HG02759 (cell line): ENCODE results near the gene VWA7.

Source experiments
- ATAC-seq: cut with Tn5 transposase; IDR thresholded peaks from one replicate; pipeline ENCODE4 v1.9.1; 2021; ENCODE audit warnings: mild to moderate bottlenecking, moderate library complexity; ENCODE audit not compliant: unreplicated experiment

Gene VWA7

GRCh38 chr6:31778999-31779885 lies 2.1 kb upstream of the VWA7 start:
- no peak for ATAC-seq

GRCh38 chr6:31778193-31778592 lies 1.1 kb upstream of the VWA7 start:
- no peak for ATAC-seq

GRCh38 chr6:31777667-31778050 lies 531 bp upstream of the VWA7 start:
- no peak for ATAC-seq

DNA sequence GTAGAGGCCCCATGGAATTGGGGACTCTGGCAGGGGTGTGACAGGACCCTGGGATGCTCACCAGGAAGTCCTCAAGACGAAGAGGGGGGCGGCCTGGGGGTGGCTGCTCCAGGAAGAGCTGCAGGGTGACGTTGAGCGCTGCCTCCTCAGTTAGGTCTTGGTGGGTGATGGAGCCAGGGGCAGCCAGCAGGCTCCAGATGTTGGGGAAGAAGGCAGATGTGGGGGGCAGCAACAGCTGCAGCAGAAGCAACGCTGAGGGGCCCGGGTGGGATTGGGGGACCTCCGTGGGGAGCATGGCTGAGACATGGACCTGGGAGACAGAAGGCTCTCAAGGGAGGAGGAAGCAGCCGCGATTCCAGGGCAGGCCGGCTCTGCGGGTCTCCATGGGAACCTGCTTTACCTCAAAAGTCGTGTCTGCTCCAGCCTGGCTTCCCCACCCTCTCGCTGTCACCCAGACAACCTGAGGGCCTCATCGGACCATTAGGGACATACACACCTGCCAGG lies 591 bp downstream of the VWA7 start:
- no peak for ATAC-seq

GRCh38 chr6:31775633-31776484 lies 1.3 kb downstream of the VWA7 start:
- no peak for ATAC-seq

GRCh38 chr6:31775184-31775583 lies 1.9 kb downstream of the VWA7 start:
- ATAC-seq = no peak

GRCh38 chr6:31771992-31772358 lies 5.2 kb downstream of the VWA7 start:
- ATAC-seq = no peak

DNA sequence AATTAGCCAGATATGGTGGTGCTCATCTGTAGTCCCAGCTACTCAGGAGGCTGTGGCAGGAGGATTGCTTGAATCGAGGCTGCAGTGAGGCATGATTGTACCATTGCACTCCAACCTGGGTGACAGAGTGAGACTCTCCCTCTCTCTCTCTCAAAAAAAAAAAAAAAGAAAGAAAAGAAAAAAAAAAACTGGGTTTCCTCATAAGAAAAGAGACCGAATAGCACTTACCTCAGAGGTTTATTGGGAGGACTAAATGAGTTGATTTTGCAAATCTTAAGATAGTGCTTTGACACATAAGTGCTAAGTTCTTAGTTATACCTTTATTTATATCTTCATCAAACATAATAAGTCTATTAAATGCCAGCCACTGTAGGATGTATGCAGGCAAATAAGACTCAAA lies 6.3 kb downstream of the VWA7 start:
- no peak for ATAC-seq

- ATAC-seq = no peak
These were observed 7.3 kb downstream of the VWA7 start for GRCh38 chr6:31769684-31770371.

DNA sequence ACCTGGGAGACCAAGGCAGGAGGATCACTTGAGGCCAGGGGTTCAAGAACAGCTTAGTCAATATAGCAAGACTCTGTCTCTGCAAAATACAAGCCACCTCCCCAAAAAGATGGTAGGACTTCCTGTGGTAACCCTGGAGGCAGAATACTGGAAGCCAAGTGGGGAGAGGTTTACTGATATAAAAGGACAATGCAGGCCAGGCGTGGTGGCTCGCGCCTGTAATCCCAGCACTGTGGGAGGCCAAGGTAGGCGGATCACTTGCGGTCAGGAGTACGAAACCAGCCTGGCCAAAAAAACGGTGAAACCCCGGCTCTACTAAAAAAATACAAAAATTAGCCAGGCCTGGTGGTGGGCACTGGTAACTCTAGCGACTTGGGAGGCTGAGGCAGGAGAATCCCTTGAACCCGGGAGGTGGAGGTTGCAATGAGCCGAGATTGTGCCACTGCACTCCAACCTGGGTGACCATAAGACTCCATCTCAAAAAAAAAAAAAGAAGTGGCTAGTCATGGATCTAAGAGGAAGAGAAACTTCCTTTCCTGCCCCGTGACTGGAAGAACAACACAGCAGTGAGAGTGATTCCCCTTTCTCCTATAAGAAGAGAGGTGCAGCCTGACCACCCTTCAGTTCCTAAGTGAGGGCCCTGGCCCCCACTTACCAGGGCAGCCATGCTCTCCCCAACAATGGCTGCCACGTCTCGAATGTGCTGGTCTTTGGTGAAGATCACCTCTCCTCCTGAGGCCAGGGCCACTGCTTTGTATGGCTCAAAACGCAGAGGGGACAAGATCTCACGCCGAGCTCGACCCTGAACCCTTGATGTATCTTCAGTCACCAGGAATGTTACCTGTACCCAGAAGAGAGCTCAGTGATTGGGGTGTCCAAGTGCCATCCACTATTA lies 8.5 kb downstream of the VWA7 start:
- ATAC-seq = no peak

DNA sequence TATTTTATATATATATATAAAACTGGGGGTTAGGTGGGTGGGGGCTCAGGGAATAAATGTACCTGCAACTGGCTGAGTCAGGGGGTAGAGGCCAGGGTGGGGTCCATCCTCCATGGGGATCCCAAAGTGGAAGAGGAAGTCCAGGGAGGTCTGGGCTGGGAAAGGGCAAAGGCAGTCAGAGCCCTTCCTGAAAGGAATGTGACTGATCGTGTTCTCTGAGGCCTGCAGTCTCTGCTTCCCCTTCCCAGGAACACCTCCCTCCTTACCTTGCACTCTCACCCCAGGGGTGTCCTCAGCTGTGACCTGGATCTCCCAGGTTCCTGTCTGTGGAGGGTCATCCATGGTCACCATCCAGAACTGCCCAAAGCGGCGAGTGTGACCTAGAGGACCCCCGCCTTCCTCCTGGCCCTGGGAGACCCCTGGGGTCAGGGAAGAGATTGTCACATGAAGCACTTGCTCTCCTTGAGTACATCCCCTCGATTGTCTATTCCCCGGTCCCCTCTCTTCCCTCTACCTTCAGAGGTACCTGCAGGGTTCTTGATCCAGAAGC lies 10.0 kb downstream of the VWA7 start:
- ATAC-seq = no peak

DNA sequence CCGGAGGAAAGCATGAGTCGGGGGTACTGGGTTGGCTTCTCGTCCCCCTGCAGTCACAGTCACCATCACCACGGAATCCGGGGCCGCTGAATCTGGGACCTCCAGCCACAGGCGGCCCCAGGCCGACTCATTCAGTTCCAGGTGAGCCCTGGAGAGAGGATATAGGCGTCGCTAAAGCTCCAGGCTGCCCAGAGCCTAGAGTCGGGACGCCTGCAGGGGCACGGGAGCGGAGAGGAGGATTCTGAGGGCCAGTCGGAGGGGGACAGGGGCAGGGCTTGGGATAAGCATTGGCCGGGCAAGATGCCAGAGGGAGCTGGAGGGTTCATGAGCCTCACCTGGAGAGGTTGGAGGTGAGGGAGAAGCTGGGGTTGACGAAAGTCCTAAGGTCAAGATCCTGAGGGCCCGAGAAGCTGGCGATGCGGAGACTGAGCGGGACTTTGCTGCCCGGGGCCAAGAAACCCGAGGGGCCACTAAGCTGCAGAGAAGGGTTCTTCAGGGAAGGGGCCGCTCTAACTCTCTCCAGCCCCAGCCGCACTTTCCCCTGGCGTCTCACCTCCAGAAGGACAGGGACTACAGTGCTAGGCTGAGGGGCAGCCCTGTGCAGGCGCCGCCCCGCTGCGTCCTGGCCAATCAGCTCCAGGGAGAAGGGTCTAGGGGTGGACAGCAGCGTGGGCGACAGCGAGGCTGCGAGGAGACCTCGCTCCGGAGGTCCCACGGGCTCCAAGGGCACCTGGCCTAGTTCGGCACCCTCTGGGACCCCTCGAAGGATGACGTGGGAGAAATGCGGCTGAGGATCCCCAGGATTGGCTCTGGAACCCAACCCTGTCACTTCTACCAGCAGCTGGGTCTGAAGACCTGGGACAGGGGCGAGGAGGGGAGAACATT lies 11.0 kb downstream of the VWA7 start:
- ATAC-seq = no peak

- no peak for ATAC-seq
These were observed 11.6 kb downstream of the VWA7 start for GRCh38 chr6:31765559-31765909.

DNA sequence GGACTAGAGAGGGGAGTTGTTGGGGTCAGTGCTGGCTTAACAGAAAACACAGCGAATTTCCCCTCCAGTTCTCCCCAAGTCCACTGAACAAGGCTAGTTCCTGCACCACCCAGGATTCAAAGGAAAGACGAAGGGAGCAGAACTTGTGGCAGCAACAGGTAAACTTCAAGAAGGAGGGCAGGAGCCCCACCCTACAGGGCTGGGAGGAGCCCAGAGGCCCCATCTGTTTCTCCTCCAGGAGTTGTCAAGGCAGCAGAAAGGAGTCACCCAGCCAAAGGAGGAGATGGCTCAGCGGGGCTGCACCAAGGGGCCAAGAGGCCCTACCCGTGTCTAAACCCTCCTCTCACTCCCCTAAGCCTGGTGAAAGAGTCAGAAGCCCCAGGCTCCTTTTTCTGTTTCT lies 12.9 kb downstream of the VWA7 start:
- no peak for ATAC-seq

- no peak for ATAC-seq
These were observed 13.5 kb downstream of the VWA7 start for GRCh38 chr6:31763619-31763940.

GRCh38 chr6:31762878-31763618 lies 14.1 kb downstream of the VWA7 start:
- ATAC-seq = no peak

GRCh38 chr6:31762356-31762755 lies 14.8 kb downstream of the VWA7 start, which contains the start of gene SAPCD1:
TSS of gene SAPCD1 (plus strand) at chr6:31762656. CDS start at chr6:31763055, 399 bp downstream.
- no peak for ATAC-seq

DNA sequence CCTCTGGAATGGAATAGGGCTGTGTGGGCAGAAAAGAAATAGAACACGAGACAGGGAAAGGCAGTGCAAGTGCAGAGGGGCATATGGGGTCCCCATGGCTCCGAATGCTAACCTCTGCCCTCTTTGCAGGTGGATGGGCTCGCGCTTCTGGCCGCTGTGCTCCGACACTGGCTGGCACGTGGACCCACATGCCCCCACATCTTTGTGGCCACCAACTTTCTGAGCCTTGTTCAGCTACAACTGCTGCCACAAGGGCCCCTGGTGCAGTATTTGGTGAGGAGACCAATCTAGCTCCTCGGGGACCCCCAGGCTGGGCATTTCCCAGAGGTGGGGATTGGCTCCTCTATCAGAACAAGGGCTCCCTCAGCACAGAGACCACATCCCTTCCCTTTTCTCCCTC lies 15.8 kb downstream of the VWA7 start:
- no peak for ATAC-seq
